ENCODE results near the gene FAF1.
"Not testable (repeated sequence)": the region's sequence is repeated elsewhere in the genome, so short reads cannot be mapped to it uniquely, and the experiment has no call there.

The FAF1 gene

DNA sequence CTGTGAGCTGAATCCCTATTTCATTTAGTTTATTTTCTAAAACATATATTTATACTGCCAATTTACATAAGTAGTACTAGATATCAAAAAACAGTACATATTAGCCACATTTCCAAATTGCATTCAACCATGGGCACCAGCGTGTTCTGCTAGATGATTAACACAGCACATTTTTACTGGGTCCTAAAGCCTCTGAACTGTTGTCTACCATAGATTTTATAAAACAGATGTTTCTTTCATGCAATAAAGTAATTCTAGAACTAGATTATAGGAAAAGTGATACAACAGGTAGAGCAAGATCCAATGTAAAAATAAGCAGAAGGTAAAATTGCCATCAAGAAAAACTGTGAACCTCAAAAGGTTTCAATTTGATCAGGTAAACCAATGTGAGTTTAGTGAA is 108.6 kb downstream of the FAF1 start:
- DNase-seq: no peak

- no peak for DNase-seq
Observed at GRCh38 chr1:50851034-50851433, 109.0 kb downstream of the FAF1 start.

- no peak for DNase-seq
Observed at GRCh38 chr1:50847303-50847702, 112.8 kb downstream of the FAF1 start.

- DNase-seq: no peak
Observed at GRCh38 chr1:50846224-50846839, 113.7 kb downstream of the FAF1 start.

GRCh38 chr1:50841791-50842387 is 118.2 kb downstream of the FAF1 start:
- no peak for DNase-seq

- no peak for DNase-seq
Observed at GRCh38 chr1:50836117-50836516, 124.0 kb downstream of the FAF1 start.

DNA sequence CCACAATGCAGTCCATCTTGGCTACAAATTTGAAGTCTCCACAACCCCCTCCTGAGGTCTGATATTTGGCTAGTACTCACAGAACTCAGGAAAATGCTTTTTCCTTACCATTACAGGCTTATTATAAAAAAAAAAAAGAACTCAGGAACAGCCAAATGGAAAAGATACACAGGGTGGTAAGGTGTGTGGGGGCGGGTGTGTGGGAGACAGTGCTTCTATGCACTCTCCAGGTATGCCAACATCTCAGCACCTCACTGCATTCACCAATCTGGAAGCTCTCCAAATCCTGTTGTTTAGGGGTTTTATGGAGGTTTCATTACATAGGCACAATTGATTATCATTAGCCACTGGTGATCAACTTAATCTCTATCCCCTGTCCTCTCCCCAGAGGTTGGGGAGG is 126.9 kb downstream of the FAF1 start:
- DNase-seq: no peak

GRCh38 chr1:50832167-50832566 is 127.9 kb downstream of the FAF1 start:
- DNase-seq: no peak

DNA sequence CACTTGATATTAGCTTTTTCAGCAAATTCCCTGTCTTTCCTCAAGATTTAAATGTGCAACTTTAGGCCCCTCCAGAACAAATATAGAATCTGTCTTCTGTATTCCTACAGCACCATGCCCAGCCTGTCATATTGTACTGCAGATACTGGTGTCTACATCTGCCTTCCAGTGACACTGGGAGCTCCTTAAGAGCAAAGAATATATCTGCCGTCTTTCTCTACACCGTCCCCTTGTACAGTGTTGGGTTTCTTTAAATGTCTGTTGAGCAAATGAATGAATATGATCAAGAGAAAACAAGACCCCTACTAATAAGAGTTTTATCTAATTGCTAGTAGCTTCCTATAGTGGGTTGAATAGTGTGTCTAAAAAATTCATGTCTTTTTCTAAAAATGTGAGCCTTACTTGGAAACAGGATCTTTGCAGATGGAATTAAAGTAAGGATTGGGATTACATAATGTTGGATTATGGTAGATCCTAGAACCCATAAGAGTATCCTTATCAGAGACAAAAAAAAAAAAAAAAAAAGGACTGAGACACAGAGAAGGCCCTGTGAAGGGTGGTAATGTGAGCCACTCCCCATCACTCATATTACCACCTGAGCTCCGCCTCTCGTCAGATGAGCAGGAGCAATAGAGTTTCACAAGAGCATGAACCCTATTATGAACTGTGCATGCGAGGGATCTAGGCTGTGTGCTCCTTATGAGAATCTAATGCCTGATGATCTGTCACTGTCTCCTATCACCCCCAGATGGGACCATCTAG is 128.6 kb downstream of the FAF1 start:
- DNase-seq: no peak

DNA sequence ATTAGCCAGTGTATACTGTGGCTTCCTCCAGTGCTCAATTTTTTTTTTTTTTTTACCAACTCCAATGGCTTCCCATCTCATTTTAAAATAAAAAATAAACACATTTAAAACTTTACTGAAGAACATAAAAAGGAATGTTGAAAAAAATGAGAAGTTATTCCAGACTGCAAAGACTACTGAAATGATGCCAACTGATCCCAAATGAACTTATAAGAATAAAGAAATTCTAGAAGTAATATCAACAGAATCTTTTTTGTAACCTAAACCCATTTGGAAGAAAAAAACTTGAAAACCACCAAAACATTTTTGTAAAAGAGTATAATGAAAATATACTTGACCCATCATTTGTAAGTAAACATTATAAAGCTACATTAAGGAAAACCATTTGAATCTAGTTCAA is 129.4 kb downstream of the FAF1 start:
- no peak for DNase-seq

GRCh38 chr1:50829014-50829958 is 130.8 kb downstream of the FAF1 start:
- DNase-seq: peak in 1 of 56 donors; percentile 3

- DNase-seq: no peak
Observed at GRCh38 chr1:50827546-50827945, 132.5 kb downstream of the FAF1 start.

DNA sequence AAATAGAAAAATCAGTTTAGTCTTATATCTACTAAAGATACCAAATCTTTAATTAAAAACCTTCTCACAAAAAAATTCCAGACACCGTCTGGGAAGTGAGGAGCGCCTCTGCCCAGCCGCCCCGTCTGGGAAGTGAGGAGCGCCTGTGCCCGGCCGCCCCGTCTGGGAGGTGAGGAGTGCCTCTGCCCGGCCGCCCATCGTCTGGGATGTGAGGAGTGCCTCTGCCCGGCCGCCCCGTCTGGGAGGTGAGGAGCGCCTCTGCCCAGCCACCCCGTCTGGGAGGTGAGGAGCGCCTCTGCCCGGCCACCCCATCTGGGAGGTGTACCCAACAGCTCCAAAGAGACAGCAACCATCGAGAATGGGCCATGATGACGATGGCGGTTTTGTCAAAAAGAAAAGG is 133.3 kb downstream of the FAF1 start:
- DNase-seq: not testable (repeated sequence)

- no peak for DNase-seq
Observed at GRCh38 chr1:50822035-50822776, 137.9 kb downstream of the FAF1 start.

- DNase-seq: no peak
Observed at GRCh38 chr1:50820545-50820944, 139.5 kb downstream of the FAF1 start.

GRCh38 chr1:50812346-50812745 is 147.7 kb downstream of the FAF1 start:
- DNase-seq: no peak

- no peak for DNase-seq
Observed at GRCh38 chr1:50808296-50808695, 151.8 kb downstream of the FAF1 start.

GRCh38 chr1:50796272-50796671 is 163.8 kb downstream of the FAF1 start:
- DNase-seq: no peak

DNA sequence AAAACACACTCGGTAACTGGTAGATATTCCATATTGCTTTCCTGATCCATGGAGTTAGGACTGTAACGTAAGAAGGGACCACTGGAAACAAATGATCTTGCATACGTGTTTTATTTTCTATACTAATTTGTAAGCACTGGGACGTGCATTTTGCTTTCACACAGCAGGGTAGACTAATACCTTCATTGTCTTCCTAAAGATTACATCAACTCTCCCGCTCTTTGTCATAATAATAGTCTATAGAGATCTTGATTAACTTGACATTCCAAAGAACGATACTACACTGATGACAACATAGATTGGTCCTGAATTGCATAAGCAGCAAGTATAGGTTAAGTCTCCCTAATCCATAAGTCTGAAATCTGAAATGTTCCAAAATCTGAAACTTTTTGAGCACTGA is 166.5 kb downstream of the FAF1 start:
- DNase-seq: no peak

DNA sequence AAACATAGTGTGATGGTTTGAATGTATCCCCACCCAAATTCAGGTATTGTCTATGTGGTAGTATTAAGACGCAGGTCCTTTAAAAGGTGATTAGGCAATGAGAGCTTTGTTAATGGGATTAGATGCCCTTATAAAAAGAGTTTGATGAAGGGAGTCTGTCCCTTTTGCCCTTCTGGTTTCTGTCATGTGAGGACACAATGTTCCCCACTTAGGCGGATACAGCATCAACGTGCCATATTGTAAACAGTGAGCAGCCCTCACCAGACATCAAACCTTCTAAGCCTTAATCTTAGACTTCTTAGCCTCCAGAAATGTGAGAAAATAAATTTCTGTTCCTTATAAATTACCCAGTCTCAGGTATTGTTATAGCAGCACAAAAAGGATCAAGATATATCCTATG is 172.8 kb downstream of the FAF1 start:
- DNase-seq: no peak

DNA sequence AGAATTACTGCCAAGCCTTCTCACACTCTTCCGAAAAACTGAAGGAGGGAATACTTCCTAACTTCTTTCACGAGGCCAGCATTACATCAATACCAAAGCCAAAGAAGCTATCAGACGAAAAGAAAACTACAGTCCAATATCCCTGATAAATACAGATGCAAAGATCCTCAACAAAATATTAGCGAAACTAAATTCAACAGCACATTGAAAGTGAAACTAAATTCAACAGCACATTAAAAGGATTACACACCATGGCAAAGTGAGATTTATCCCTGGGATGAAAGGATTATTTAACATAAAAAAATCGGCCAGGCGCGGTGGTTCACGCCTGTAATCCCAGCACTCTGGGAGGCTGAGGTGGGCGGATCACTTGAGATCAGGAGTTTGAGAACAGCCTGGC is 176.8 kb downstream of the FAF1 start:
- no peak for DNase-seq
